K562 (cell line): ENCODE results near the gene CAMK2N1. TPM values are rescaled to one million over a fixed set of nuclear protein-coding genes. Genes with fewer than 3 reads are reported as not detected.

Experiments
- ATAC-seq: fragments of 200-7000 bp; cut with Tn5 transposase; 3 replicates; pipeline ENCODE4 v1.9.1; 2020; ENCODE audit warnings: moderate library complexity
- BruUV-seq: library from RNA; stranded (reverse); fragments of 400-500 nt; replicated peaks from 2 replicates; lab custom pipeline; 2021; lab: Mats Ljungman, UMichigan
- CTCF ChIA-PET: fragments of 300-600 bp; formaldehyde crosslinking; extraction: SDS; loops from one replicate; lab custom pipeline; 2021; ENCODE audit warnings: low intra/inter-chr PET ratio; lab: Yijun Ruan, JAX
- POLR2A ChIA-PET: fragments of 300-600, 350-650 bp; sonication (Branson Sonifier 250); formaldehyde crosslinking; extraction: SDS; loops from one replicate; lab custom pipeline; 2021; ENCODE audit warnings: antibody characterized with exemption, inconsistent platforms; lab: Yijun Ruan, JAX
- DNase-seq, 4 experiments: peaks; one replicate each; pipeline versions ENCODE4 v3.0.0 to v3.0.0-alpha.2; 2011 to 2018; ENCODE audit warnings: low spot score in 3 of 4, mixed read lengths in 3 of 4; ENCODE audit errors: extremely low read depth in 1 of 4
- FAIRE-seq: peaks from 2 replicates; lab custom pipeline; 2011; peaks lifted over from hg19 to GRCh38; lab: Jason Lieb, UNC
- H2AFZ ChIP-seq: 2 replicates; pipeline ENCODE4 v1.6.0; 2011; ENCODE audit warnings: low read depth, low read length, control low read depth, inconsistent platforms
- H3K27ac ChIP-seq: fragments of 200-600 bp; 3 replicates; pipeline ENCODE4 v1.8.0; 2011; ENCODE audit warnings: low read depth, mild to moderate bottlenecking, control low read depth, inconsistent platforms, low read length, moderate library complexity, mixed read lengths; ENCODE audit errors: extremely low read depth
- H3K27me3 ChIP-seq, 2 experiments: fragments of 300-600 bp in 1 of 2; 2 replicates in 1 of 2; 3 replicates in 1 of 2; pipeline versions ENCODE4 v1.6.0 to v1.8.0; 2011; ENCODE audit warnings: inconsistent platforms in 2 of 2, low read length in 2 of 2, mild to moderate bottlenecking in 1 of 2, mixed read lengths in 1 of 2, moderate library complexity in 1 of 2; ENCODE audit not compliant: control insufficient read depth in 2 of 2, insufficient read depth in 2 of 2
- H3K36me3 ChIP-seq: fragments of 300-600 bp; 3 replicates; pipeline ENCODE4 v1.8.0; 2011; ENCODE audit warnings: mild to moderate bottlenecking, low read length, inconsistent platforms; ENCODE audit not compliant: control insufficient read depth, insufficient read depth
- H3K4me1 ChIP-seq, 2 experiments: fragments of 200-600 bp in 1 of 2; replicated peaks in 1 of 2; 2 replicates in 1 of 2; 3 replicates in 1 of 2; pipeline versions ENCODE4 v1.5.1 to v1.8.0; 2011; ENCODE audit warnings: inconsistent platforms in 2 of 2, low read length in 2 of 2, mild to moderate bottlenecking in 1 of 2, mixed read lengths in 1 of 2, moderate library complexity in 1 of 2; ENCODE audit not compliant: control insufficient read depth in 2 of 2, insufficient read depth in 2 of 2
- H3K4me2 ChIP-seq: 2 replicates; pipeline ENCODE4 v1.6.1; 2011; ENCODE audit warnings: low read length, control low read depth, inconsistent platforms, mixed read lengths; ENCODE audit not compliant: insufficient read depth
- H3K4me3 ChIP-seq: fragments of 200-600 bp; sonication (generic), shearing (Covaris generic); 2 replicates; pipeline ENCODE4 v1.5.1; 2016; ENCODE audit warnings: control low read depth, inconsistent platforms
- H3K79me2 ChIP-seq: fragments of 200-600 bp; 3 replicates; pipeline ENCODE4 v1.8.0; 2011; ENCODE audit warnings: low read length, inconsistent platforms; ENCODE audit not compliant: control insufficient read depth, insufficient read depth
- H3K9ac ChIP-seq, 2 experiments: 2 replicates each; pipeline versions ENCODE4 v1.6.0 to v1.6.1; 2011; ENCODE audit warnings: low read depth in 2 of 2, low read length in 2 of 2, control low read depth in 1 of 2, inconsistent platforms in 1 of 2, mild to moderate bottlenecking in 1 of 2, mixed read lengths in 1 of 2; ENCODE audit not compliant: insufficient read depth in 1 of 2
- H3K9me1 ChIP-seq: one replicate; pipeline ENCODE4 v1.6.0; 2011; ENCODE audit warnings: inconsistent platforms, mild to moderate bottlenecking, low read length, moderate library complexity; ENCODE audit not compliant: control insufficient read depth, insufficient read depth
- H3K9me3 ChIP-seq: replicated peaks from 2 replicates; pipeline ENCODE4 v1.5.1; 2011; ENCODE audit warnings: low read depth, low read length, inconsistent platforms; ENCODE audit not compliant: control insufficient read depth, insufficient read depth
- H4K20me1 ChIP-seq: replicated peaks from 2 replicates; pipeline ENCODE4 v1.6.1; 2011; ENCODE audit warnings: low read length, inconsistent platforms, mixed read lengths; ENCODE audit not compliant: control insufficient read depth, insufficient read depth
- ATF7 ChIP-seq: fragments of 450-650 bp; IDR thresholded peaks from 2 replicates; pipeline ENCODE4 v1.7.1; 2014; ENCODE audit warnings: mild to moderate bottlenecking, moderate library complexity
- BCOR ChIP-seq: fragments of 450-650 bp; IDR thresholded peaks from 2 replicates; pipeline ENCODE4 v1.6.1; 2016
- CREB1 ChIP-seq, 2 experiments: sonication (generic) in 1 of 2; formaldehyde crosslinking in 1 of 2; IDR thresholded peaks; 2 replicates each; pipeline versions ENCODE4 v1.6.1 to v1.8.0; 2012 to 2022; ENCODE audit warnings: inconsistent platforms in 1 of 2, mild to moderate bottlenecking in 1 of 2, missing genetic modification reagents in 1 of 2, moderate library complexity in 1 of 2
- FOSL1 ChIP-seq: fragments of 200-800 bp; sonication (Bioruptor generic); conservative IDR thresholded peaks from 2 replicates; pipeline ENCODE4 v1.6.1; 2016; ENCODE audit warnings: missing genetic modification characterization, missing compliant biosample characterization
- HNRNPUL1 ChIP-seq: fragments of 200-400 bp; formaldehyde crosslinking; IDR thresholded peaks from 2 replicates; pipeline ENCODE4 v1.6.1; 2017; ENCODE audit warnings: low read length
- JUND ChIP-seq, 2 experiments: IDR thresholded peaks; 2 replicates in 1 of 2; 3 replicates in 1 of 2; pipeline ENCODE4 v1.6.1; 2011; ENCODE audit warnings: borderline replicate concordance in 2 of 2, low read depth in 2 of 2, low read length in 2 of 2, improper control_type of control experiment in 1 of 2, missing biosample characterization in 1 of 2, missing genetic modification characterization in 1 of 2, missing genetic modification reagents in 1 of 2
- KLF16 ChIP-seq: IDR thresholded peaks from 2 replicates; pipeline ENCODE4 v1.6.1; 2016; ENCODE audit warnings: antibody characterized with exemption
- MCM2 ChIP-seq: fragments of 450-650 bp; IDR thresholded peaks from 2 replicates; pipeline ENCODE4 v1.6.1; 2017; ENCODE audit warnings: low read depth, mild to moderate bottlenecking
- NFYB ChIP-seq: IDR thresholded peaks from 2 replicates; pipeline ENCODE4 v1.6.1; 2011; ENCODE audit warnings: mild to moderate bottlenecking, moderate library complexity; ENCODE audit not compliant: insufficient read length; ENCODE audit errors: extremely low read depth
- PHF21A ChIP-seq: fragments of 450-650 bp; IDR thresholded peaks from 2 replicates; pipeline ENCODE4 v1.6.1; 2017; ENCODE audit warnings: low read depth, borderline replicate concordance
- TCF3 ChIP-seq: sonication (generic); formaldehyde crosslinking; IDR thresholded peaks from 2 replicates; pipeline ENCODE4 v1.4.0; 2020; ENCODE audit warnings: mild to moderate bottlenecking, missing genetic modification reagents
- ZNF316 ChIP-seq: fragments of 450-650 bp; IDR thresholded peaks from 2 replicates; pipeline ENCODE4 v1.6.1; 2016
- ZNF408 ChIP-seq: fragments of 250-450 bp; sonication (Bioruptor Pico); IDR thresholded peaks from 2 replicates; pipeline ENCODE4 v1.4.0; 2020; ENCODE audit warnings: low read depth, mild to moderate bottlenecking, moderate library complexity
- ZNF609 ChIP-seq: sonication (generic); formaldehyde crosslinking; IDR thresholded peaks from 2 replicates; pipeline ENCODE4 v1.8.1; 2023; ENCODE audit warnings: missing genetic modification reagents, mild to moderate bottlenecking, borderline replicate concordance
- ZNF79 ChIP-seq: fragments of 250-450 bp; sonication (Bioruptor Pico); IDR thresholded peaks from 2 replicates; pipeline ENCODE4 v1.4.0; 2020; ENCODE audit warnings: low read depth, mild to moderate bottlenecking, moderate library complexity
- WGBS: fragments of 100-300 bp; shearing (Covaris generic); methylation state at CpG from one replicate; pipeline ENCODE4 v1.1.6; 2016; ENCODE audit warnings: low coverage, mixed read lengths; ENCODE audit not compliant: insufficient coverage; ENCODE audit errors: missing lambda C conversion rate; 5-methylcytosine and 5-hydroxymethylcytosine counted together
- in situ Hi-C: fragments of 300-500 bp; cut with MboI; formaldehyde crosslinking; loops from 4 replicates; pipeline ENCODE4 v1.15.0; 2018; ENCODE audit warnings: inconsistent platforms, mixed read lengths
- intact Hi-C: fragments of 100-400 bp; cut with micrococcal nuclease; formaldehyde crosslinking; loops from 2 replicates; pipeline ENCODE4 v1.14.2; 2022
- polyA plus RNA-seq, 8 experiments: library from polyadenylated mRNA; depleted of rRNA in 4 of 8; stranded (reverse) in 5 of 8; unstranded in 3 of 8; fragments of >200 nt; fragmentation: Nextera tagmentation in 2 of 8; fragmentation: Illumina TruSeq in 1 of 8; extraction: Ambion mirVana in 2 of 8; extraction: Trizol in 1 of 8; gene quantifications; 2 replicates each; pipeline versions ENCODE4 v1.2.1 to v1.2.3, GENCODE V29; 2011 to 2014; ENCODE audit warnings: inconsistent platforms in 1 of 8, missing spikeins in 1 of 8
- total RNA-seq, 7 experiments: library from RNA; depleted of rRNA in 6 of 7; stranded (reverse); fragments of >200 nt in 6 of 7; fragmentation: Illumina TruSeq in 2 of 7; extraction: Trizol in 2 of 7; gene quantifications; 2 replicates each; pipeline versions ENCODE4 v1.2.1 to v1.2.3, GENCODE V29; 2011 to 2021; ENCODE audit warnings: low replicate concordance in 1 of 7
- TF ChIP-seq, protein P1 (sequence below): fragments of 450-650 bp; IDR thresholded peaks from 2 replicates; pipeline ENCODE4 v1.6.1; 2017; ENCODE audit warnings: mild to moderate bottlenecking, moderate library complexity

CAMK2N1 gene
- total and polyA plus RNA-seq, 9 of the 15 experiments (the other 6 are each of a cell fraction or from before 2014, with no cell fraction given) = 0.09 to 1.4 (median 0.34) TPM

DNA sequence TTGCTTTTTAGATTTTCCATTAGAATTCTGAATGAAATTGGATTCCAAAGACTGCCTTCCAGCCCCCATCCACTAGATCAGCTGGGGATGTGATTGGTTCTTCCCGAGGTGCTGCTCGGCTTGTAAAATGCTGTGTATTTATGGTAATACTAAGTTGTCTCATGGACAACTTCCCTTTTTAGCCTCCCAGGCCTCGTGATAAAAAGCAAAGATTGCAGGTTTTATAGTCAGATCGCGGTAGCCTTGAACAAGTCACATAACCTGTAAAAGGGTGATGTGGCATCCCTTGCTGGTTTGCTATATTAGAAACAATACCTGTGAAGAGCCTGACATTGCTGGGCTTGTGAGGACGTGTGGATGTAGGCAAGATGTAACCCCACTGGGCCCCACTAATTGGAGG is 11.5 kb upstream of the CAMK2N1 start:
- Histone ChIP-seq H3K9me1 (no peaks in the 10 kb centered on the region), H2AFZ (no peak overlapping the region), H3K36me3 (peaks cover 40% of the 10 kb centered on the region), H3K4me3 (no peak overlapping the region), H3K9me3 (no peaks in the 10 kb centered on the region), H3K79me2 (no peaks in the 10 kb centered on the region), H3K27ac (no peak overlapping the region), H4K20me1 (peaks cover 4% of the 10 kb centered on the region; the same call in 1 of the 2 replicates), H3K4me1 (peaks cover 0 to 3% of the 10 kb centered on the region in 2 experiments; a peak in 2 of 5 replicates), H3K4me2 (no peak overlapping the region), H3K9ac (no peak overlapping the region), H3K27me3 (peaks cover 4 to 6% of the 10 kb centered on the region in 2 experiments; a peak in 3 of 5 replicates)
- DNase-seq (no peak), FAIRE-seq (no peak), ATAC-seq (no peak)
- POLR2A ChIA-PET = interaction anchor here (0.7 kb wide), 1 partner anchor 108 kb away, joined by 5 read pairs; no protein-coding TSS in a partner anchor
- intact Hi-C loops = no loop called here
- in situ Hi-C loops = loop anchor here (5.0 to 10.0 kb wide), 2 partner anchors 283 to 570 kb away; no protein-coding TSS in a partner anchor
- CTCF ChIA-PET = no interaction called here
- no TSS peak for BruUV-seq
- WGBS = 33% methylated on average over 6 of the region's 6 CpGs
- TF ChIP-seq HNRNPUL1 = no peak
- TF ChIP-seq CREB1 (IDR thresholded peaks at IDR 0.05) = no peak
- TF ChIP-seq CREB1 (CRISPR knock-in tag; IDR thresholded peaks at IDR 0.05) = no peak
- no peak for TF ChIP-seq PHF21A
- TF ChIP-seq, protein P1, sequence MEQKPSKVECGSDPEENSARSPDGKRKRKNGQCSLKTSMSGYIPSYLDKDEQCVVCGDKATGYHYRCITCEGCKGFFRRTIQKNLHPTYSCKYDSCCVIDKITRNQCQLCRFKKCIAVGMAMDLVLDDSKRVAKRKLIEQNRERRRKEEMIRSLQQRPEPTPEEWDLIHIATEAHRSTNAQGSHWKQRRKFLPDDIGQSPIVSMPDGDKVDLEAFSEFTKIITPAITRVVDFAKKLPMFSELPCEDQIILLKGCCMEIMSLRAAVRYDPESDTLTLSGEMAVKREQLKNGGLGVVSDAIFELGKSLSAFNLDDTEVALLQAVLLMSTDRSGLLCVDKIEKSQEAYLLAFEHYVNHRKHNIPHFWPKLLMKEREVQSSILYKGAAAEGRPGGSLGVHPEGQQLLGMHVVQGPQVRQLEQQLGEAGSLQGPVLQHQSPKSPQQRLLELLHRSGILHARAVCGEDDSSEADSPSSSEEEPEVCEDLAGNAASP = no peak
- TF ChIP-seq ZNF316 = no peak
- TF ChIP-seq ZNF408 (CRISPR knock-in tag) = no peak
- no peak for TF ChIP-seq KLF16
- no peak for TF ChIP-seq ZNF79 (CRISPR knock-in tag)
- TF ChIP-seq BCOR = no peak
- TF ChIP-seq FOSL1 (tag) = no peak
- no peak for TF ChIP-seq TCF3 (CRISPR knock-in tag)
- TF ChIP-seq MCM2 = no peak
- no peak for TF ChIP-seq ATF7
- TF ChIP-seq ZNF609 (CRISPR knock-in tag) = no peak
- TF ChIP-seq JUND (IDR thresholded peaks at IDR 0.05; ENCODE audit: borderline replicate concordance, low read depth, low read length) = no peak
- TF ChIP-seq JUND (tag; IDR thresholded peaks at IDR 0.05; ENCODE audit: borderline replicate concordance, low read depth, low read length) = no peak
- TF ChIP-seq NFYB = no peak
